LoVo (cell line): Measurements from ENCODE around the gene GNAT2.
"Not testable (repeated sequence)": the region's sequence is repeated elsewhere in the genome, so short reads cannot be mapped to it uniquely, and the experiment has no call there.

Experiments used
- DNase-seq: peaks from one replicate; pipeline ENCODE4 v3.0.0-alpha.2; 2016; ENCODE audit warnings: low spot score

GNAT2 gene

DNA sequence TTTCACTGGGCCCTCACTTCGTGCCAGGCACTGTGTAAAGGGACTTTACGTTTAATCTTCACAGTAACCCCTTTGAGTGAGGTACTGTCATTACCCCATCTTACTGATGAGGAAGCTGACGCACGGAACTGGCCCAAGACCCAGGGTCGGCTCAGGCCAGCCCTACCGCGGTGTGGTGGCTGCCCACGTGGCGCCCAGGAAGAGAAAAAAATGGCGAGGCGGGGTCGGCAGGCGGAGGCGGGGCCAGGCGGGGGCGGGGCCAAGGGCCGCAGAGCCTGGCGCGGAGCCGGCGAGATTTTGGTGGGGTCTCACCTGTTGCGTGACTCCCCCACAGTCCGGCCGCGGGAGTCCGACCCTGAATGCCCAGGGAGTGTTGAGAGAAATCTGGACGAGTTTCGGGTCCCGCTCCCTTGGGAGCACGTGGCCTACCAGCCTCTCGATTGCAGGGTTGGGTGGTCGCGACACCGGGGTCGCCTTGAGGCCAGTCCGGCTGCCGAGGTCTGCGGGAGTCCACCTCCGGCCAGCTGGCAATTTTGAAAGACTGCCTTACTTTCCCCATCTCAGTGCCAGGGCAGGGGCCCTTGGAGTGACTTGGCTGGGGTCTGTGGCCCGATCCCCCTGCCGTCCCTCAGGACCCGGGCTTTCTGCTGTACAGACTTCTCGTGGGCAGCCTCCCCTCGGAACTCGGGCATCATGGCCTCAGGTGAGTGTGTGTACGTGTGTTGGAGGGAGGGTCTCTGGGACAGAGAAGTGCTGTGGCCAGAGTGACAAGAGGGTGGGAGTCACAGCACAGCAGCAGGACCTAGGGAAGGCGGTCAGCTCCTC lies at the start of gene GNAT2, which contains the start of gene AMPD2:
Gene GNAT2 (minus strand): TSS at position 41 of the 825 bp plus-strand sequence. CDS start 6,746 bp downstream, outside the sequence.
Gene AMPD2 (plus strand): TSS at position 262 of the 825 bp plus-strand sequence. CDS start 1,339 bp downstream, outside the sequence.
- peak; percentile 85 for DNase-seq

DNA sequence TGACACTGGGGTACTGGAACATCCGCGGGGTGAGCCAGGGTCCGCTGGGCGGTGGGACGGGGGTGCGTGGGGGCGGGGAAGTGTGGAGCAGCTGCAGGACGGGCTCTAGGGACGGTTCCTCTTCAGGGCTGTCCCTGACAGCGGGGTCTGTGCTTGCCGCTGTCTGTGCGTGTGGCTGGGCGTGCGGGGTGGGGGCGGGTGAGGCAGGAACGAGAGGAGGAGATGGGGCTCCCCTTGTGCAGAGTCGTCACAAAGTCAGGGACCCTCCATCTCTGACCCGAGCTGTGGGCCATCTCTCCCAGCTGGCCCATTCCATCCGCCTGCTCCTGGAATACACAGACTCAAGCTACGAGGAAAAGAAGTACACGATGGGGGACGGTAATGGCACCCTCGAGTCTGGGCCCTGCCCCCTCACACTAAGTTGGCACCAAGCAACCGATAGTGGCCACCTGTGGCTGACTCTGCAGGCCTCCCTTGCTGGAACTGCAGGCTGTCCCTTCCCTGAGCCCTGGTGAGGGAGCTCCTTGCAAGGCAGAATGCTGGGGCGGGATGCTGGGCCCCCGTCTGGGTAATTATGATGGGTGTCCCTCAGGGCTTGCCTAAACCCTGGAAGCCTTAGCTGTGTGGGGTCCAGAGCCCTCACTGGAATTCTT lies 48.8 kb upstream of the GNAT2 start:
- no peak for DNase-seq

DNA sequence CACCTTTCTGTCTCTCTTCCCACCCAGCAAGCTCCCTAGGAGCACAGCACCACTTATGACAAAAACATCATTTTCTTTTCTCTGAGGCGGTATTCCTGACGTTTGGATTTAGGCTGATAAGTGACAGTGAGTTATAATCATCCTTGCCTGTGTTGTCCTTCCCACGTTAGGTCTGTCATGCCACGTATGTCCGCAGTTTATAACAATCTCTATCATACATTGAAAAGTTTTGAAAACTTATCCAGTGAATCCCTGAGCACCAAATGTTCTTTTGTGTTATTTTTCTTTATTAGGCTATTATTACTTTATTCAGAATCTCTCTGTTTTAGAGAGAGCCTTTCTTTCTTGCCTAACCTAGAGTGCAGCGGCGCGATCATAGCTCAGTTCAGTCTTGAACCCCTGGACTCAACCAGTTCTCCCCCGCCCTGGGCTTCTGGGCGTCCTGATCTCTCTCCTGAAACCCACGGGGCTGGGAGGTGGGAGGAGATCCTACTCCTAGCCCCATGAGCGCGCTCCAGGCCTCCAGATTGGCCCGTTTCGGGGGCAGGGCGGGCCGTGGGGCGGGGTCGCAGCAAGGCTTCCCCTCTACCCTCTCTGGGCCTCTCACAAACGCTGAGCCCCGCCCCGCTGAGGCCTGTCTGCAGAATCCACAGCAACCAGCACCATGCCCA lies 48.2 kb upstream of the GNAT2 start, which contains the start of gene GSTM2:
Gene GSTM2 (plus strand): TSS at position 606 of the 671 bp plus-strand sequence. CDS start 59 bp downstream, at position 665.
- no peak for DNase-seq

DNA sequence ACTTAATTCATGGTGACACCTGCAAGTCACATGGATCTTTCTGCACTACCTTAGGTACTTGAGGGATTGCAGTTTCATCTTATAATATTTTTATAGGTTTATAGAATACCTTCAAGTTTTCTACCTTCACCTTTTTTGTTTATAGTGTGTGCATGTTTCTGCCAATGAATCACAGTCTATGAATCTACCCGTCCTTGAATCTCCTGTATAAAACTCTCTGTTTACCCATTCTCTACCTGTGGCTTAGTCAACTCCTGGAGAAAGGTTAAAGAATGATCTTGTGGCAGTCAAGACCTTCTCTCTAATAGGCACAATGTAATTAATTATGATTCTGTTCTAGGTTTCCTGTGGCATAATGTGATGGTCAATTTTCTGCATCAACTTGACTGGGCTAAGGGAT lies 45.3 kb upstream of the GNAT2 start:
- DNase-seq: no peak

DNA sequence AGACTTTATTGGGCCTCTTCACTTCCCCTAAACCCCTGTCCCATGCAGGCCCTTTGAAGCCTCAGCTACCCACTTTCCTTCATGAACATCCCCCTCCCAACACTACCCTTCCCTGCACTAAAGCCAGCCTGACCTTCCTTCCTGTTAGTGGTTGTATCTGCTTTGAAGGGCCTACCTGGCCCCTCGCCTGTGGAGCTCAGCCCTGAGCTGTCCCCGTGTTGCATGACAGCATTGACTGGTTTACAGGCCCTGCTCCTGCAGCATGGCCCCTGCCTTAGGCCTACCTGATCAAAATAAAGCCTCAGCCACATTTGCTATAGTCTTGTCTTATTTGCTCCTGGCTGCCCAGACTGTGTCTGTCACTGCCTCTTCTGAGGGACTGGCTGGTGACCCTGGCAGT lies 42.0 kb upstream of the GNAT2 start:
- DNase-seq: no peak

DNA sequence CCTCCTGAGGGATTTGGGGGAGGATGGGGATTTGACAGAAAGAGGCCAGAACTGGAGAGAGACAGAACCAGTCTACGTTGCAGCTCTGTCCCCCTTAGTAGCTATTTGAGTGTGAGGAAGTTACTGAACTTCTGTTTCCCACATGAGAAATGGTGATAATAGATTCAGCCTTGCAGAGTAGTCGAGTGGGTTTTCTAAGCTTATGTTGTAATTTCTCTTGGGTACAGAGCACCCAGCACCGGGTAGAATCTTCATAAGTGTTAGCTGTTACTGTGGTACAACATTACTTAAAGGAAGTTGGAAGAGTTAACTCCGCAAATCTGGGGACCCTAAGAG lies 41.2 kb upstream of the GNAT2 start:
- DNase-seq: not testable (repeated sequence)

DNA sequence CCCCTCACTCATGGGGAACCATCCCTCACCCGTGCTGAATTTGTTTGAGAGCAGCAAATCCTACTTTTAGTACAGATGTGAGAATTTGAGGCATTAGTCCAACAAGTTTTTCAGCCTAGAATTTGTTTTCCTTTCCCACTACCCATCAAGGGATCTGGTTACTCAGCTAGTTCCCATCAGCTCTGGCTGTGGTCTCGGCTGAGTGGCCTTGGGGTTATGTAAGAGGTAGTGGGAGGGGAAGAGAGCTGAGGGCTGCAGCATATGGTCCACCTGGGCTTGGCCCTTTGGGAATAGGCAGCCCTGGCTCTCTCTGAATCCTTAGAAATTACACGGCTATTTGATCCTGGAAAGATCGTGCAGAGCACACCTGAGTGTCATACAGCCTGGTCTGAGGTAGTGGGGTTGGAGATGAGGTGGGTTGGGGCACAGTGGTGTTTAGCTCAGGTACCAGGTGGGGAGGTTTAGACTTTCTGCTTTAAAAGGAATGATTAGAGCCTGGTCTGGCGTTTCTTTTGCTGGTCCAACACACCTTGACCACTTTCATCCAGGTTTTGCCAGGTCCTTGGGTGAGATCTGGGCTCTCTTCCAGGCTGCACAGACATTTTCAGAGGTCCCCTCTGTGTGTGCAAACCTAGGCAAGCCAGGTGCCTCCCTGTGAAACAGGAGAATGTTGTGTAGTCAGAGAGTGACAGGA lies 40.7 kb upstream of the GNAT2 start:
- DNase-seq: no peak

DNA sequence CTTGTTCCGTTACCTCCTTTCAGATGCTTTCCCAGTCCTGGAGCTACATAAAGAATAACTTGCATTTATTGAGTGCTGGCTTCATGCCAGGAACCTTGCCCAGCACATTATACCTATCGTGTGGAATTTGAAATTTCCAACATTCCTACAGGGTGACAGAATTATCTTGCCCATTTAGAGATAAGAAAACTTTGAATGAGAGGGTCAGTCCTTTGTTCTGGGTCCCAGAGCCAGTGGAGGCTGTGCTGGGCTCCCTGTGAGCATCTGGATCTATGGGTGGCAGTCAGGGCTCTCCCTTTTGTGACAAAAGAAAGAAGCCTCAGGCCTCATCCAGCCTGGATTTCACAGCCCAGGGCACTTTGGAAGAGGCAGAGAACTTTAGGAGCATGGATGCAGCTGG lies 39.7 kb upstream of the GNAT2 start:
- DNase-seq: no peak

DNA sequence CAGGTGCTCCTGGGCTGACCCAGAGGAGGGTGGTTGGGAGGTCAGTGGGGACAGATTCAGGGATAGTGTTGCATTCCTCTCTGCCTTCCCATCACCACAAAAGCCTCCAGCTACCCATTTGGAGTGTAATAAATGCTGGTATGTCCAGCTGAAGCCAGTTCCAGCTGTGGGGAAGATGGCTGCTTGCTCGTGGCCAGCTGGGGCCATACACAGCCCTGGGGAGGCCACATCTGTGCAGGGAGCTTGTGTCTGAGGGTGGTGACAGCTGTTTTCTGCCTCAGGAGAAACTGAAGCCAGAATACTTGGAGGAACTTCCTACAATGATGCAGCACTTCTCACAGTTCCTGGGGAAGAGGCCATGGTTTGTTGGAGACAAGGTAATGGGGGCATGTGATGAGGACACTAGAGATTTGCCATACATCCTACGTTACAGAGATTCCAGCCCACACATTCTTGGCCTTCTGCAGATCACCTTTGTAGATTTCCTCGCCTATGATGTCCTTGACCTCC lies 39.2 kb upstream of the GNAT2 start:
- no peak for DNase-seq

DNA sequence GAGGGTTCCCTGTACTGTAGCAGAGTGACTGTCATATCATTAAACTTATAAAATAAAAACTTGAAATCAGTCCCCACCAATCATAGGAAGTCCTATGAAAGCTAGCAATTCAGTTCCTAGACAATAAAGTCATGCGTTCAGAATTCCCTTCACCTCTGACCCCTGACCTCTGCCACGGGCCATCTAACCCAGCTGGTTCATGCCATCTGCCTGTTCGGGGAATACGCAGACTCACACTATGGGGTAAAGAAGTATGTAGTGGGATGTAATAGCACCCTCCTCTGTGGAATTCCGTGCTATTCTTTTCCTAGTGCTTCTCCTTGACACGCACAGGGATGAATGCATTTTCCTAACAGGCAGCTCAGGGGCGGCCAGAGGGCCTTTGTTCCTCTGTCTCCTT lies 38.6 kb upstream of the GNAT2 start:
- no peak for DNase-seq

DNA sequence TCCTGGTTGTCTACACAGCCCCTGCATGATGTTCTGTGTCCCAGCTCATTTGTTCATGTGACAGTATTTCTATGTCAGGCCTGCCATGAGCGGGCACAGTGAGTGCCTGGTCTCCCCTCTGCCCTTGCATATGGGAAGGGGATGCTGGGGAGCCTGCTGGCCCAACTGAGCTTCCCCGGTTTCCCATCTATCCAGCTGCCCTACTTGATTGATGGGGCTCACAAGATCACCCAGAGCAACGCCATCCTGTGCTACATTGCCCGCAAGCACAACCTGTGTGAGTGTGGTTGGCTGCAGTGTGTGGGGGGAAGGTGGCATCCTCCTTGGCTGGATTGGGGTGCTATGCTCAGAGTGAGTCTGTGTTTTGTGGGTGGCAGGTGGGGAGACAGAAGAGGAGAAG lies 38.0 kb upstream of the GNAT2 start:
- no peak for DNase-seq

DNA sequence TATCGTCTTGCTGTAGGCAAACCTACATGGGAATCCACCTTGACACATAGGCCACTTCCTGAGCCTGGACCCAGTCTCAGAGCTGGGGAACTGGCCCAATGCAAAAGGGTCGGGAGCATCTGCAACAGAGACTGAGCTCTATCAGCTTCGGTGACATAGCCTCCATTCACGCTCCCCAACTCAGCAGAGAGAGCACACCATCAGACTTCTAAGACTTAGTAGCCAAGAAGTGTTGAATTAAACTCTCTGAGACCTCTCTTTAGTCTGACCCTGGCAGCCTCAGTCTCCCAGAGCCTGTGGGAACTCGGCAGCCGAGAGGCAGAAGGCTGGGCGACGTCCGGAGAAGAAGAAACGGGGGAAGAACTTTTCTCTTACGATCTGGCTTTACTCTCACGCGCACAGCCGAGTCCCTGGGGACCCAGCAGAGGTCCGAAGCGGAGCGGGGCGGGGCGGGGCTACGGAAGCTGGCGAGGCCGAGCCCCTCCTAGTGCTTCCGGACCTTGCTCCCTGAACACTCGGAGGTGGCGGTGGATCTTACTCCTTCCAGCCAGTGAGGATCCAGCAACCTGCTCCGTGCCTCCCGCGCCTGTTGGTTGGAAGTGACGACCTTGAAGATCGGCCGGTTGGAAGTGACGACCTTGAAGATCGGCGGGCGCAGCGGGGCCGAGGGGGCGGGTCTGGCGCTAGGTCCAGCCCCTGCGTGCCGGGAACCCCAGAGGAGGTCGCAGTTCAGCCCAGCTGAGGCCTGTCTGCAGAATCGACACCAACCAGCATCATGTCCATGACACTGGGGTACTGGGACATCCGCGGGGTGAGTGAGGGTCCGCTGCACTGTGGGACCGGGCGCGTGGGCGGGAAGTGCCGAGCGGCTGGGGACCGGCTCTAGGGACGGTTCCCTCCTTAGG lies 36.5 kb upstream of the GNAT2 start, which contains the start of gene GSTM4:
Gene GSTM4 (plus strand): TSS at position 485 of the 905 bp plus-strand sequence. CDS start 291 bp downstream, at position 776.
- peak; percentile 79 for DNase-seq

DNA sequence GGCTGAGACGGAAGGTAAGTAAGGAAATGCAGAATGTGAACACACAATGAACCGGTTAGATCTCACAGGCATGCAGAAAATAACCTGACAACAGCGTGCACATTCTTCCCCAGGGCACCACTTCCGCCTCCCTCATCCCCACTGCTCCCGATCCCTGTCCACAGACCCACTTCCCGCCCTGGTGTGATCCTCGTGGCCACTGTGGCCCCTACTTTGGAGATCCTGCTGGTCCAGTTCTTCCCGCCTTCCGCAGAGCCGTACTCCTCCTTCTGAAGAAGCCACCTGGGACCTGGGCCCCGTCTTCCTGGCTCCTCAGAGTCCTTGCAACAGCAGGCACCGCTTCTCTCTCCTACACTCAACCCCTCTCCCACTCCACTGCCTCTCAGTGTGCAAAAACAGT lies 35.1 kb upstream of the GNAT2 start:
- no peak for DNase-seq

DNA sequence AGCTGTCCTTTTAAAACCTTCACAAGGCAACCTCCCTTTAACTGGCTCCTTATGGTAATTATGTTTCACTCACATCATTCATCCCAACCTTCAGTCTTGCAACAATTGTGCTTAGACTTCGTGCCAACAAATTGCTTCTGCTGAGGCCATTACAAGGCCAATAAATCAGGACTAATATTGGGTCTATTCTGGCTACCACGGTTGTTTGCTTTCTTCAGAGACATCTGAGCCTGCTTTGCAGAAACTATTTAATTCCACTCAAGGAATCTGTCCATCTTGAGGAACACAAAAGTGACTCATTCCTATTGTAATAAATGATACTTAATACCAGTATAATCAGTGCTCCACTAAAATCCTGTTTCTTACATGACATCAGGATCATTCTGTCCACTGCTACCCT lies 33.9 kb upstream of the GNAT2 start:
- DNase-seq: no peak

DNA sequence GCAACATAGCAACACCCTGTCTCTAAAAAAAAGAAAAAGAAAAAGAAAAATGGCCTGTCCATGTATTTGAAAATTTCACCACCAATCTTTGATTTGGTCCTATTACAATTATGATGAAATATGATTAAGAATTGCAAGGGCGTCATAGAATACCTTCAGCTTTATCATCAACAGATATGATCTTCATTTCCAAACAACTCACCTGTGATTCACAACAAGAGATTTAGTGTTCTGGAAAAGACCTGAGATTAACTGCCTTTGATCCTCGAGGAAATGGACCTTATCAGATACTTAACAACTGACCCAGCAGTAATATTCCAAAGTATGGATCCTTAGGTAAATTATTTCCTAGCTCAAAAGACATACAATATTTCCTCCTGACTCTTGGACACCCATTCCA lies 33.0 kb upstream of the GNAT2 start:
- peak; percentile 19 for DNase-seq

DNA sequence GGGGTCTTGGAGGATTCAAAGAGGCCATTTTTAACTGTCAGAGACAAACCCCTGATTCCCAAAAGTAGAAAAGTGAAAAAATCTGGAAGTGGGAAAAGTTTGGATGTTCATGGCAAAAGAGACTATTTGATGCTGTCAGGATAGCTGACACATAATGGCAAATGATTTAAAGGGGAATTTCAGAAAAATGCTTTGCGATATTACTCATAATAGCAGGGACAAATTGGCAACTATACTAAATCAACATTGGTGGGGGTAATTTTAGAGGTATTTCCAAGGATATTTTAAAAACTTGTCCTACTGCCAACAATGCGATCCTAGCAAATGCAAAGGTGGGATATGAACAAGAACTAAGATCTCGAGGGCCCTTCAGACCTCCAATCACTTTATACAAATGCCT lies 31.2 kb upstream of the GNAT2 start:
- DNase-seq: no peak

DNA sequence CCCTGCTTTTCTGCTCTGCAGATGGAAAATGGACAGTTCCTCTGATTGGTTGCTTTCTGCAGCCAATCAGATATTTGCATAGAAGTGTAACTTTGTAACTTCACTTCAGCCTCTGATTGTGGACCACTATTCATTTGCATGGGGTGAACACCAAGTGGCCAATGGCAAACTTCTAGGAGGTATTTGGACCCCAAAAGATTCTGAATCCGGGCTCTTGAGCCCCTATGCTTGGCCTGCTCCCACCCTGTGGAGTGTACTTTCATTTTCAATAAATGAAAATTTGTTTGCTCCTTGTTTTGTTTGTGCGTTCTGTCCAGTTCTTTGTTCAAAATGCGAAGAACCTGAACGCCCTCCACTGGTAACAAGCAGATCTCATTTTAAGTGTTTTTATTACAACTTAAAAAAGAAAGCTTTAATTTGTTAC lies 30.1 kb upstream of the GNAT2 start:
- no peak for DNase-seq

DNA sequence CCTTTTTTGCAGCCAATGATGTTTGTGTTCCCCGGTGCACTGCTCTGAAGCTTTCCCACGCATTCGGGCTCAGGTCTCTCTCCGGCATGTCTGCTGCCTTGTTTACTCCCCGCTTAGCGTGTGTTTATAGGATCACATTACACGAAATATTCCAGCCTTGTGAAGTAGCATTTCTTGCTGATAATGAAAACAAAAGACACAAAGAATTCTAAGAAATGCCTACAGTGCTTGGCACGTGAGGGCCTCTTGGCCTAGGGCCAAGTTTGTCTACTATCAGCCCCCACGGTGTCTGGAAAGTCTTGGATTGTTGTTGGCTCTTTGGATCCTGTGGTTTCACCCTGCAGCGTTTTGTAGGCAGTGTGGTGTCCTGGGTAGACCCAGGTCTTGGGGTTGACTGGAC lies 25.3 kb upstream of the GNAT2 start:
- DNase-seq: no peak

DNA sequence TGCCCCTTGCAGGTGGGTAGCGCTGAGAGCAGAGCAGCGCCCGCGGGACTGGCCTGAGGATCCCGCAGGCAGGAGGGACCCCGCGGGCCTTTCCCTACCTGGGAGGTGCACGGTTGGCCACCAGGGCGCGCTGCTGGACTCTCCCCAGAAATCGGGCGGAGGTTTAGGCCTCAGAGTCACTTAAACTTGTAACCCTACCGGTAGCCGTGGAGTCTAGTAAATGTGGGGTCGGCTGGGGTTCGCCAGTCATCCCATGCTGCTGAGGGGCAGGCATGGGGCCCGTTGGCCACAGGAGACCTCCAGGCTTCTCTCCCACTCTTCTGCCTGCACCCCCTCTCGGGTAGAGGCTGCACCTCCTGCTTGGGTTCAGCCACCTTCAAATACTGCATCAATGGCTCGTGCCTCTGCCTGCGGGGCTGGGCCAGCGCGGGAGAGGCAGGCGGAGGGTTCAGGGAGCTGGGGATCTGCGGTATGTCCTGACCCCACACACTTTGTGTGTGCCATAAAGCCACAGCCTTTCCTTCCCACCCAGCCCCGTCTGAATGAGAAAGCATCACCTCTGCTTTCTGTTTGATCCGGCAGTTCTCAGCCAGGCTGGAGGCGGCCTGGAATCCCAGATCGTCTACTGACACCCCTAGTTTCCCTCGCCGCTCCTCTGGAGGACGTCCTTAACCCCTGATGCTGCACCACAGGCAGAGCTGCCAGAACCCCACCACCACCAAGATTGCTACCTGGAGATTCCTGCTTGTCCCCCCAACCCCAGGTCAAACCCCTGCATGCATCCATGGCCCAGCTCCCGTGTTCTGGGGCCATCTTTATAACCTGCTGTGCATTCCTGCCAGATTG lies 24.2 kb upstream of the GNAT2 start:
- peak; percentile 85 for DNase-seq

DNA sequence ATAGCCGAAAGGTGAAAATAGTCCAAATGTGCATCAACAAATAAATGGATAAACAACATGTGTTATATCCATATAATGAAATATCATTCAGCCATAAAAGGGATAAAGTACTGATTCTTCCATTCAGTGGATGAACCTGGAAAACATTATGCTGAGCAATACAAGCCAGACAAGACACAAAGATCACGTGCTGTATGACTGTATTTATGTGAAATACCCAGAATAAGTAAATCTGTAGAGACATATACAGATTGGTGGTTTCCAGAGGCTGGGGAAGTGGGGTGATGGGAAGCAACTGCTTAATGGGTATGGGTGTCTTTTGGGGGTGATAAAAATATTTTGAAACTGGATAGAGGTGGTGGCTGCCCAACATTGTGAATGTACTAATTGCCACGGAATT lies 23.2 kb upstream of the GNAT2 start:
- no peak for DNase-seq
